AG04450 (cell line): ENCODE measurements around the gene KLK3. TPM values are rescaled to one million over a fixed set of nuclear protein-coding genes. Genes with fewer than 3 reads are reported as not detected.

Experiments
- CTCF ChIA-PET: fragments of 300-600, 350-600 bp; formaldehyde crosslinking; extraction: SDS; loops from one replicate; lab custom pipeline; 2022; ENCODE audit warnings: antibody characterized with exemption, inconsistent platforms; lab: Charles Lee
- POLR2A ChIA-PET: fragments of 350-600 bp; formaldehyde crosslinking; extraction: SDS; loops from one replicate; lab custom pipeline; 2021; ENCODE audit warnings: antibody characterized with exemption, inconsistent platforms; lab: Yijun Ruan, JAX
- DNase-seq: peaks from one replicate; pipeline ENCODE4 v3.0.0-alpha.2; 2011; ENCODE audit warnings: low read depth, low spot score
- H3K27ac ChIP-seq: one replicate; pipeline ENCODE4 v1.5.1; 2012; ENCODE audit warnings: low read depth, low read length, control low read depth
- H3K27me3 ChIP-seq: one replicate; pipeline ENCODE4 v1.6.0; 2012; ENCODE audit warnings: low read length; ENCODE audit not compliant: control insufficient read depth, insufficient read depth
- H3K4me3 ChIP-seq: 2 replicates; pipeline ENCODE4 v1.5.1; 2011; ENCODE audit warnings: mild to moderate bottlenecking, low read depth, low read length, control low read depth
- H3K9me3 ChIP-seq: 2 replicates; pipeline ENCODE4 v1.5.1; 2012; ENCODE audit warnings: low read length; ENCODE audit not compliant: control insufficient read depth, insufficient read depth
- polyA plus RNA-seq: library from polyadenylated mRNA; depleted of rRNA; stranded (reverse); fragments of >200 nt; gene quantifications from 2 replicates; pipeline ENCODE4 v1.2.3, GENCODE V29; 2011
- TF ChIP-seq, protein P1 (sequence below): IDR thresholded peaks from 2 replicates; pipeline ENCODE4 v1.5.1; 2011; ENCODE audit warnings: low read depth, low read length, control low read depth, inconsistent platforms

KLK3 gene
- polyA plus RNA-seq, 1 experiment, result not detected

DNA sequence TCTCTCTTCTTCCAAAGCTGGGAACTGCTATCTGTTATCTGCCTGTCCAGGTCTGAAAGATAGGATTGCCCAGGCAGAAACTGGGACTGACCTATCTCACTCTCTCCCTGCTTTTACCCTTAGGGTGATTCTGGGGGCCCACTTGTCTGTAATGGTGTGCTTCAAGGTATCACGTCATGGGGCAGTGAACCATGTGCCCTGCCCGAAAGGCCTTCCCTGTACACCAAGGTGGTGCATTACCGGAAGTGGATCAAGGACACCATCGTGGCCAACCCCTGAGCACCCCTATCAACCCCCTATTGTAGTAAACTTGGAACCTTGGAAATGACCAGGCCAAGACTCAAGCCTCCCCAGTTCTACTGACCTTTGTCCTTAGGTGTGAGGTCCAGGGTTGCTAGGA is 5.1 kb downstream of the KLK3 start:
- H3K4me3 ChIP-seq, result no peak overlapping the region
- POLR2A ChIA-PET, result no interaction called here
- H3K27ac ChIP-seq, result no peak overlapping the region
- no peaks in the 10 kb centered on the region for H3K9me3 ChIP-seq
- H3K27me3 ChIP-seq, result peaks cover 4% of the 10 kb centered on the region
- CTCF ChIA-PET, result no interaction called here
- TF ChIP-seq, protein P1, sequence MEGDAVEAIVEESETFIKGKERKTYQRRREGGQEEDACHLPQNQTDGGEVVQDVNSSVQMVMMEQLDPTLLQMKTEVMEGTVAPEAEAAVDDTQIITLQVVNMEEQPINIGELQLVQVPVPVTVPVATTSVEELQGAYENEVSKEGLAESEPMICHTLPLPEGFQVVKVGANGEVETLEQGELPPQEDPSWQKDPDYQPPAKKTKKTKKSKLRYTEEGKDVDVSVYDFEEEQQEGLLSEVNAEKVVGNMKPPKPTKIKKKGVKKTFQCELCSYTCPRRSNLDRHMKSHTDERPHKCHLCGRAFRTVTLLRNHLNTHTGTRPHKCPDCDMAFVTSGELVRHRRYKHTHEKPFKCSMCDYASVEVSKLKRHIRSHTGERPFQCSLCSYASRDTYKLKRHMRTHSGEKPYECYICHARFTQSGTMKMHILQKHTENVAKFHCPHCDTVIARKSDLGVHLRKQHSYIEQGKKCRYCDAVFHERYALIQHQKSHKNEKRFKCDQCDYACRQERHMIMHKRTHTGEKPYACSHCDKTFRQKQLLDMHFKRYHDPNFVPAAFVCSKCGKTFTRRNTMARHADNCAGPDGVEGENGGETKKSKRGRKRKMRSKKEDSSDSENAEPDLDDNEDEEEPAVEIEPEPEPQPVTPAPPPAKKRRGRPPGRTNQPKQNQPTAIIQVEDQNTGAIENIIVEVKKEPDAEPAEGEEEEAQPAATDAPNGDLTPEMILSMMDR, result no peak
- DNase-seq, result no peak

GRCh38 chr19:50861010-50861409 is 6.3 kb downstream of the KLK3 start:
- CTCF ChIA-PET, result no interaction called here
- H3K4me3 ChIP-seq, result no peak overlapping the region

DNA sequence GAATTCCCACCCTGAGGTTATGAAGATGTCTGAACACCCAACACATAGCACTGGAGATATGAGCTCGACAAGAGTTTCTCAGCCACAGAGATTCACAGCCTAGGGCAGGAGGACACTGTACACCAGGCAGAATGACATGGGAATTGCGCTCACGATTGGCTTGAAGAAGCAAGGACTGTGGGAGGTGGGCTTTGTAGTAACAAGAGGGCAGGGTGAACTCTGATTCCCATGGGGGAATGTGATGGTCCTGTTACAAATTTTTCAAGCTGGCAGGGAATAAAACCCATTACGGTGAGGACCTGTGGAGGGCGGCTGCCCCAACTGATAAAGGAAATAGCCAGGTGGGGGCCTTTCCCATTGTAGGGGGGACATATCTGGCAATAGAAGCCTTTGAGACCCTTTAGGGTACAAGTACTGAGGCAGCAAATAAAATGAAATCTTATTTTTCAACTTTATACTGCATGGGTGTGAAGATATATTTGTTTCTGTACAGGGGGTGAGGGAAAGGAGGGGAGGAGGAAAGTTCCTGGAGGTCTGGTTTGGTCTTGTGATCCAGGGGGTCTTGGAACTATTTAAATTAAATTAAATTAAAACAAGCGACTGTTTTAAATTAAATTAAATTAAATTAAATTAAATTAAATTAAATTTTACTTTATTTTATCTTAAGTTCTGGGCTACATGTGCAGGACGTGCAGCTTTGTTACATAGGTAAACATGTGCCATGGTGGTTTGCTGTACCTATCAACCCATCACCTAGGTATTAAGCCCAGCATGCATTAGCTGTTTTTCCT is 7.0 kb downstream of the KLK3 start:
- Histone ChIP-seq H3K27me3 (peaks cover 4% of the 10 kb centered on the region), H3K27ac (no peak overlapping the region), H3K9me3 (no peaks in the 10 kb centered on the region), H3K4me3 (no peak overlapping the region)
- TF ChIP-seq, protein P1, result no peak
- POLR2A ChIA-PET, result no interaction called here
- no peak for DNase-seq
- CTCF ChIA-PET, result no interaction called here

More at GRCh38 chr19:50861010-50861409, 6.3 kb downstream of the KLK3 start:
- TF ChIP-seq, protein P1, result no peak
- no peak for DNase-seq
- H3K9me3 ChIP-seq, result no peaks in the 10 kb centered on the region
- no peak overlapping the region for H3K27ac ChIP-seq
- H3K27me3 ChIP-seq, result peaks cover 4% of the 10 kb centered on the region
- POLR2A ChIA-PET, result no interaction called here

DNA sequence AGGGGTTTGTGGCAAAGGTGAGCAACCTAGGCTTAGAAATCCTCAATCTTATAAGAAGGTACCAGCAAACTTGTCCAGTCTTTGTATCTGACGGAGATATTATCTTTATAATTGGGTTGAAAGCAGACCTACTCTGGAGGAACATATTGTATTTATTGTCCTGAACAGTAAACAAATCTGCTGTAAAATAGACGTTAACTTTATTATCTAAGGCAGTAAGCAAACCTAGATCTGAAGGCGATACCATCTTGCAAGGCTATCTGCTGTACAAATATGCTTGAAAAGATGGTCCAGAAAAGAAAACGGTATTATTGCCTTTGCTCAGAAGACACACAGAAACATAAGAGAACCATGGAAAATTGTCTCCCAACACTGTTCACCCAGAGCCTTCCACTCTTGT is 14.8 kb downstream of the KLK3 start:
- Histone ChIP-seq H3K4me3 (no peak overlapping the region), H3K27ac (no peak overlapping the region), H3K27me3 (no peaks in the 10 kb centered on the region), H3K9me3 (no peaks in the 10 kb centered on the region)
- POLR2A ChIA-PET, result no interaction called here
- TF ChIP-seq, protein P1, result no peak
- CTCF ChIA-PET, result no interaction called here
- DNase-seq, result no peak

DNA sequence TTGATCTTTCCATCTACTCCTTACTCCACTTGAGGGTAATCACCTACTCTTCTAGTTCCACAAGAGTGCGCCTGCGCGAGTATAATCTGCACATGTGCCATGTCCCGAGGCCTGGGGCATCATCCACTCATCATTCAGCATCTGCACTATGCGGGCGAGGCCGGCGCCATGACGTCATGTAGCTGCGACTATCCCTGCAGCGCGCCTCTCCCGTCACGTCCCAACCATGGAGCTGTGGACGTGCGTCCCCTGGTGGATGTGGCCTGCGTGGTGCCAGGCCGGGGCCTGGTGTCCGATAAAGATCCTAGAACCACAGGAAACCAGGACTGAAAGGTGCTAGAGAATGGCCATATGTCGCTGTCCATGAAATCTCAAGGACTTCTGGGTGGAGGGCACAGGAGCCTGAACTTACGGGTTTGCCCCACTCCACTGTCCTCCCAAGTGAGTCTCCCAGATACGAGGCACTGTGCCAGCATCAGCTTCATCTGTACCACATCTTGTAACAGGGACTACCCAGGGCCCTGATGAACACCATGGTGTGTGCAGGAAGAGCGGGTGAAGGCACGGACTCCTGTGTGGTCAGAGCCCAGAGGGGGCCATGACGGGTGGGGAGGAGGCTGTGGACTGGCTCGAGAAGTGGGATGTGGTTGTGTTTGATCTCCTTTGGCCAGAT is 15.8 kb downstream of the KLK3 start:
- Histone ChIP-seq H3K9me3 (no peaks in the 10 kb centered on the region; the same call in 1 of the 2 replicates), H3K27ac (no peak overlapping the region), H3K27me3 (no peaks in the 10 kb centered on the region), H3K4me3 (no peak overlapping the region)
- TF ChIP-seq, protein P1, result no peak
- no peak for DNase-seq
- ChIA-PET POLR2A (no interaction called here), CTCF (no interaction called here)
